HG03575 (cell line): ENCODE data around the gene NCKAP1.
"Not testable (repeated sequence)": the region's sequence is repeated elsewhere in the genome, so short reads cannot be mapped to it uniquely, and the experiment has no call there.

Experiments used
- ATAC-seq: cut with Tn5 transposase; IDR thresholded peaks from one replicate; pipeline ENCODE4 v1.9.1; 2021; ENCODE audit not compliant: unreplicated experiment, insufficient number of reproducible peaks, low FRiP score; ENCODE audit errors: extremely low read depth

The NCKAP1 gene

DNA sequence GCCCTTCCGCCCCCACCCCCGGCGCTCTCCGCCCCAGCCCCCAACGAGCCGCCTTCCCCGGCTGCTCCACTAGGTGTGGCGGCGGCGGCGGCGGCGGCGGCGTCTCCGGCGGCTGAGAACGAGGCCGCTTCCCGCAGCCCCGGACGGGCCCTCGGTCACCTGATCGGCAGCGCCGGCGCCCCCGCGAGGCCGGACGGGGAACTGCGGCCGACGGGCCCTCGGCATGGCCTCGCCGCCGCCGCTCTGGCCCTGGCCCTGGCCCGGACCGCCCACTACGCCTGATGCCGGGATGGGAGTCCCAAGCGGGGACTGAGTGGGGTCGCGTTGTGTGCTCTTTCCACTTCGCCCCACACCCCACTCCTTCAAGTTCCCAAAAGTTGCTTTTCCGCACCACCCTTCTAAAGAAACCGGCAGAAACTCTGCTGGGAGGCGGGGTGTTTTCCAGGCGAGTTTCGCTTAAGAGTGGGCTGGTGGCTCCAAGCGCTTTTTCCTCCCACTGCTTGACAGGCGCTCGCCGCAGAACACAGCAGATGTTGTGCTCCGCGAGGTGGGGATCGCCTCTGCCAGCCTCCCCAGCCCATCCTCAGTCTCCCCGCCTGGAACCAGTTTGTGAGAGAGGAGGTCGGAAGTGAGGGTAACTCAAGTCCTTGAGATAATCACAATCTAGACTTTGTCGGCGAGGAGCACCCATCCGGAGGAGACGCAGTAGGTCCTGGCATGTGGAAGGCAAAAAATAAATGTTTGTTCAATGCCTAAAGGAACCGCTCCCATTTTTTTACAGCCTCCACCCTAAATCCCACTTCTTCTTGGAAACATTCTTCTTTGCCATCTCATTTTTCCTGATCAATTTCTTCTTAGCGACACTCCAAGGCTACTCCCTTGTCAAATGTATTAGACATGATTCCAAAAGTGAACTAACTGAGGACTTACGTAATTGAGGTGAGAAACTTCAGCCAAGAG is at the start of gene NCKAP1:
Gene NCKAP1, minus strand, starts transcription at position 117 of the 960 bp plus-strand sequence. CDS start 358 bp downstream, outside the sequence.
- ATAC-seq: no peak

GRCh38 chr2:183081911-183082310 is 43.7 kb upstream of the NCKAP1 start:
- ATAC-seq: no peak

DNA sequence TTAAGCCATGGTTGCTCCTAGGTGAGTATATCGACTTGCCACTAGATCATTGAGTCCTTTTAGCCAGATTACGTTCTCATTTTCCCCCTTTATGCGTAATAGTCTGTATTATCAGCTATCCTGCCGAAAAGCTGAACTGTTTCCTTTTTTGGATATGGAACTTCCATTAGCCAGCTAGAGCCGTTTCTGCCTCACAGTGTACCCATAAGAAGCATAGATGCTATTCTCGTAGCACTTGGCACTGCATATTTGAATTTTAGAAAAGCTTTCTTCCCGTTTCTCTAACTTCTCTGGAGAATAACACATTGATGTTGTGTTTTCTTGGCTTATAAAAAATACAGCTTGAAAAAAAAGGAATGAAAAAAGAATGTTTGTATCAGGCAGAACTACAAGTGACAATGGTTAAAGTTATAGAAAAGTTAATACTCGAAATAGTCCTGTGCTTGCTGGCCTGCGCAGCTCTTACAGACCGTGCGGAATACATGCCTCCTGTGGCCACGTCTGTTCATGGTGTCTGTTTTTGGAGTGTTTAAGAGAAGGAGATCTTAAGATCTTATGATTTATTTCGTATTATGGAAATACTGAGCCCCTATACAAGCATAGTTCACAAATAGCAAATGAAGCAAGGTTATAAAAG is 41.0 kb upstream of the NCKAP1 start:
- peak; percentile 11 for ATAC-seq

GRCh38 chr2:183078464-183079138 is 40.3 kb upstream of the NCKAP1 start, which contains the start of gene DUSP19:
Gene DUSP19, plus strand, starts transcription at chr2:183078747. Its CDS starts 187 bp downstream, at chr2:183078934.
- peak; percentile 51 for ATAC-seq

GRCh38 chr2:183078163-183078463 is 39.9 kb upstream of the NCKAP1 start:
- ATAC-seq: no peak

- no peak for ATAC-seq
These were observed 33.9 kb upstream of the NCKAP1 start for GRCh38 chr2:183072177-183072576.

- ATAC-seq: no peak
These were observed 32.9 kb upstream of the NCKAP1 start for GRCh38 chr2:183070942-183071844.

DNA sequence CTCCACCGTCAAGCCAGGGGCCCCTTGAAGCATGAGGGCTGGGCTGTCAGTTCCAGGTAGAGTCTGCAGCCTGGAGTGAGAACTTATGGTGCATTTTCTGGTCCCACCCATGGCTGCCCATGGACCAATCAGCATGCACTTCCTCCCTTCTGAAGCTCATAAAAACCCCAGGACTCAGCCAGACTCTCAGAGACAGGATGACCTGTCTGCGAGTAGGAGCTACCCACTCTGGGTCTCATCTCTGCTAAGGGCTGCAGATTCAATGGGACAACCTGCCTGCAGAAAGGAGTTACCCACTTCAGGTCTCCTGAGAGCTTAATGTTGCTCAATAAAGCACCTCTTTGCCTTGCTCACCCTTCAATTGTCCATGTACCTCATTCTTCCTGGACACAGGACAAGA is 30.9 kb upstream of the NCKAP1 start:
- ATAC-seq: no peak

- ATAC-seq: no peak
These were observed 30.3 kb upstream of the NCKAP1 start for GRCh38 chr2:183068561-183068960.

- ATAC-seq: peak; percentile 76
These were observed 24.8 kb upstream of the NCKAP1 start for GRCh38 chr2:183063083-183063482.

GRCh38 chr2:183060571-183061231 is 22.4 kb upstream of the NCKAP1 start:
- ATAC-seq: no peak

DNA sequence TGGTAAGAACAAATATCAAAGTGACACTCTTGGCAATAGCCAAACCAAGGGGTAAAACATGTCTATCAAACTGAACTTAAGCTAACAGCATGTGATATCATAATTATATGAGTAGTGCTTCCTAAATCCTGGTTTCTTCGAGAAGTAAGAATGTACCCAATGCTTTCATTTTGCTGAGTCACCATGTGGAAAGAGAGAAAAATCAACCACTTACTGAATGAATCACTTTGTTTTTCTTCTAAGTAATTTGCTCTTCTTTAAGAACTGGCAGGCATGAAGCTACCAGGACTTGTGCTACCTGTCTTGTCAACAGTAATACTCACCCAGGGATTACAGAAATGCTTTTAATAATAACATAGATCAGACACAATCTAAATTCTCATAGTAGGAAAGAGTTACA is 21.3 kb upstream of the NCKAP1 start:
- ATAC-seq: no peak

- ATAC-seq: peak; percentile 35
These were observed 19.2 kb upstream of the NCKAP1 start for GRCh38 chr2:183057333-183057985.

DNA sequence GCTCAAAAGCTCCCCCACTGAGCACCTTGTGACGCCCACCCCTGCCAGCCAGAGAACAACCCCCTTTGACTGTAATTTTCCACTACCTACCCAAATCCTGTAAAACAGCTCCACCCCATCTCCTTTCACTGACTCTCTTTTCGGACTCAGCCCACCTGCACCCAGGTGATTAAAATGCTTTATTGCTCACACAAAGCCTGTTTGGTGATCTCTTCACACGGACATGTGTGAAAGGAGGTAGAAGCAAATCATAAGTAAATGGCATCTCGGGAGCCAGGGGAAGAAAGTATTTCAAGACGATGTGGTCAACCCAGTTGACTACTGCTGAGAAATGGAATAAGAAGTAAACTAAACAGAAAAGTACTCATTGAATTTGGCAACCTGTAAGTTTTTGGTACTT is 11.2 kb upstream of the NCKAP1 start:
- ATAC-seq: no peak

DNA sequence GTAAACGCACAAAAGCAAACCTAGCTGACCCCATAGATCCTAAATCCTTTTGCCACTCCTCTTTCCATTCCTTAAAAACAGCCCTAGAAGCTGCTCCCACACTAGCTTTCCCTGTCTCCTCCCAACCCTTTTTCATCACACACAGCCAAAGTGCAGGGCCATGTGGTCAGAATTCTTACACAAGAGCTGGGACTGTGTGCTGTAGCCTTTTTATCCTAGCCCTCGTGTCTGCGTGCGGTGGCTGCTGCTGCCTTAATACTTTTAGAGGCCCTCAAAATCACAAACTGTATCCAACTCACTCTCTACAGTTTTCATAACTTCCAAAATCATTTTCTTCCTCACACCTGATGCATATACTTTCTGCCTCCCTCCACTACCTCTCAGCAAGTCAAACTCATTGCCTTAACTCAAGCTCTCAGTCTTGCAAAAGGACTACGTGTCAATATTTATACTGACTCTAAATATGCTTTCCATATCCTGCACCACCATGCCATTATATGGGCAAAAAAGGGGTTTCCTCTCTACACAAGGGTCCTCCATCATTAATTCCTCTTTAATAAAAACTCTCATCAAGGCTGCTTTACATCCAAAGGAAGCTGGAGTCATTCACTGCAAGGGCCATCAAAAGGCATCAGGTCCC is 9.3 kb upstream of the NCKAP1 start:
- ATAC-seq: not testable (repeated sequence)

GRCh38 chr2:183043580-183043979 is 5.3 kb upstream of the NCKAP1 start:
- ATAC-seq: not testable (repeated sequence)

GRCh38 chr2:183040604-183041003 is 2.3 kb upstream of the NCKAP1 start:
- ATAC-seq: no peak
